Adrenal gland (tissue), 12 donors: ENCODE data around the gene SERTAD1. TPM values are rescaled to one million over a fixed set of nuclear protein-coding genes. Genes with fewer than 3 reads are reported as not detected.

Source experiments
- DNase-seq, 7 donors: peaks; one replicate each; pipeline ENCODE4 v3.0.0-alpha.2; 2019 to 2020
- H3K27ac ChIP-seq, 5 donors: fragments of 200-600 bp; sonication (generic) in 4 of 5; 1 replicate in 3 of 5; 2 replicates in 2 of 5; pipeline versions ENCODE4 v1.5.1 to v1.8.0; 2016 to 2020; ENCODE audit warnings: mild to moderate bottlenecking in 1 of 5
- H3K27me3 ChIP-seq: fragments of 200-600 bp; 2 replicates; pipeline ENCODE4 v1.8.0; 2021
- H3K36me3 ChIP-seq, 2 donors: fragments of 200-600 bp; replicated peaks in 1 of 2; 1 replicate in 1 of 2; 2 replicates in 1 of 2; pipeline versions ENCODE4 v1.5.1 to v1.8.0; 2018 to 2022
- H3K4me1 ChIP-seq, 2 donors: fragments of 200-600 bp; replicated peaks in 1 of 2; 1 replicate in 1 of 2; 2 replicates in 1 of 2; pipeline versions ENCODE4 v1.5.1 to v1.8.0; 2018 to 2021
- H3K4me3 ChIP-seq, 4 donors: fragments of 200-600 bp; sonication (generic) in 3 of 4; one replicate each; pipeline ENCODE4 v1.5.1; 2016 to 2018
- H3K9me3 ChIP-seq, 3 donors: fragments of 200-600 bp; sonication (generic) in 1 of 3; replicated peaks in 1 of 3; 1 replicate in 2 of 3; 2 replicates in 1 of 3; pipeline versions ENCODE4 v1.5.1 to v1.8.0; 2016 to 2021
- CTCF ChIP-seq, 6 experiments: fragments of 450-650 bp in 4 of 6; fragments of 200-600 bp in 2 of 6; sonication (generic) in 1 of 6; IDR thresholded peaks; 1 replicate in 5 of 6; 2 replicates in 1 of 6; pipeline versions ENCODE4 v1.5.1 to v1.8.0; 2016 to 2021; ENCODE audit warnings: antibody characterized with exemption in 6 of 6, mild to moderate bottlenecking in 2 of 6, moderate library complexity in 1 of 6
- POLR2A ChIP-seq, 2 donors: fragments of 450-650 bp; IDR thresholded peaks; one replicate each; pipeline ENCODE4 v1.6.1; 2017; ENCODE audit warnings: antibody characterized with exemption in 2 of 2, mild to moderate bottlenecking in 2 of 2, moderate library complexity in 1 of 2
- WGBS, 4 donors: extraction: QIAGEN DNeasy Blood & Tissue Kit in 2 of 4; methylation state at CpG; one replicate each; pipeline versions ENCODE4 v1.1.5 to v1.1.7; 2013 to 2017; 5-methylcytosine and 5-hydroxymethylcytosine counted together
- intact Hi-C, 2 donors: fragments of 100-400 bp; cut with DNase I; formaldehyde crosslinking; loops; one replicate each; pipeline versions ENCODE4 v1.14.1 to v1.15.0; 2022 to 2023
- polyA plus RNA-seq, 3 donors: library from polyadenylated mRNA; stranded (reverse); fragments of 200-250 nt in 2 of 3; fragments of 350-450 nt in 1 of 3; fragmentation: Illumina TruSeq in 1 of 3; extraction: RNeasy Lipid Tissue Mini Kit (QIAGEN cat#74804) in 1 of 3; gene quantifications; one replicate each; pipeline ENCODE4 v1.2.3, GENCODE V29; 2013 to 2014
- total RNA-seq, 9 donors: library from RNA; depleted of rRNA in 4 of 9; stranded (reverse); fragments of >200 nt in 4 of 9; fragments of 120-200 nt in 1 of 9; fragmentation: NEBNext Ultra II Directional in 1 of 9; extraction: Animal tissue kit (Norgen Biotek cat#: 25700) in 1 of 9; gene quantifications; one replicate each; pipeline versions ENCODE4 v1.1.0 to v1.2.4, GENCODE V29; 2013 to 2023
- donor health status: healthy with polysubstance abuse.
- donor health status: Bipolar disorder and iron deficiency.
- donor health status: DM: yes; HTN: yes; CAD: no.
- donor health status: DM: no; HTN: no; CAD: no.
- donor health status: DM: no; HTN: no; CAD: no.
- donor health status: DM: yes; HTN: yes; CAD: no.

The SERTAD1 gene
- total and polyA plus RNA-seq, 12 donors = 1.7 to 20.8 (median 13.0) TPM

- peaks cover 5 to 21% of the 10 kb centered on the region in 2 donors for H3K4me1 ChIP-seq
- H3K36me3 ChIP-seq = no peaks in the 10 kb centered on the region
- no peak overlapping the region for H3K27ac ChIP-seq
- TF ChIP-seq CTCF (IDR thresholded peaks at IDR 0.05) (no peak), POLR2A (IDR thresholded peaks at IDR 0.05) (no peak)
- 24 to 38% (median 31%) methylated on average over 2 to 3 of the region's 3 CpGs for WGBS, 4 donors
- H3K9me3 ChIP-seq = no peaks in the 10 kb centered on the region
- no peaks in the 10 kb centered on the region for H3K27me3 ChIP-seq
- DNase-seq = peak in 6 of 7 donors; percentile 73 to 84 (median 82)
- H3K4me3 ChIP-seq = no peak overlapping the region
- intact Hi-C loops = no loop called here
Observed at GRCh38 chr19:40400559-40400958, 25.2 kb downstream of the SERTAD1 start.

- 62 to 78% (median 71%) methylated on average over 25 to 49 of the region's 49 CpGs for WGBS, 4 donors
- no peaks in the 10 kb centered on the region for H3K36me3 ChIP-seq
- no peak for TF ChIP-seq POLR2A (IDR thresholded peaks at IDR 0.05)
- no peak for TF ChIP-seq CTCF (IDR thresholded peaks at IDR 0.05)
- H3K27me3 ChIP-seq = no peaks in the 10 kb centered on the region
- H3K9me3 ChIP-seq = no peaks in the 10 kb centered on the region
- intact Hi-C loops = no loop called here
- H3K27ac ChIP-seq = no peak overlapping the region
- DNase-seq = peak in 2 of 7 donors; percentile 37 to 61
- H3K4me1 ChIP-seq = peaks cover 5 to 12% of the 10 kb centered on the region in 2 donors
- H3K4me3 ChIP-seq = no peak overlapping the region
Observed at GRCh38 chr19:40398417-40399131, 27.2 kb downstream of the SERTAD1 start.

GRCh38 chr19:40397568-40397906 is 28.3 kb downstream of the SERTAD1 start:
- no peak for DNase-seq
- Histone ChIP-seq H3K36me3 (no peaks in the 10 kb centered on the region), H3K9me3 (no peaks in the 10 kb centered on the region), H3K4me3 (no peak overlapping the region), H3K4me1 (peaks cover 0 to 14% of the 10 kb centered on the region in 2 donors), H3K27me3 (no peaks in the 10 kb centered on the region), H3K27ac (no peak overlapping the region)
- intact Hi-C loops = no loop called here
- no peak for TF ChIP-seq POLR2A (IDR thresholded peaks at IDR 0.05)
- no peak for TF ChIP-seq CTCF (IDR thresholded peaks at IDR 0.05)
- WGBS, 4 donors = 91 to 95% (median 94%) methylated on average over 12 to 22 of the region's 22 CpGs

GRCh38 chr19:40396886-40397567 is 28.8 kb downstream of the SERTAD1 start:
- H3K4me1 ChIP-seq = peaks cover 0 to 14% of the 10 kb centered on the region in 2 donors
- no peaks in the 10 kb centered on the region for H3K9me3 ChIP-seq
- H3K4me3 ChIP-seq = no peak overlapping the region
- TF ChIP-seq POLR2A (IDR thresholded peaks at IDR 0.05) (no peak), CTCF (IDR thresholded peaks at IDR 0.05) (no peak)
- no peaks in the 10 kb centered on the region for H3K27me3 ChIP-seq
- no peak overlapping the region for H3K27ac ChIP-seq
- no peak for DNase-seq
- WGBS, 4 donors = 87 to 88% (median 87%) methylated on average over 9 to 20 of the region's 20 CpGs; no CpG with 5 or more reads in 1 of the 4 donors
- no peaks in the 10 kb centered on the region for H3K36me3 ChIP-seq
- intact Hi-C loops = no loop called here
